GM12891 (cell line): Measurements from ENCODE around the gene SPOCD1.

ENCODE experiments used
- PAX5 ChIP-seq: IDR thresholded peaks from 2 replicates; pipeline ENCODE4 v1.6.1; 2011; ENCODE audit warnings: low read length, moderate library complexity, mild to moderate bottlenecking; ENCODE audit not compliant: insufficient read depth, severe bottlenecking
- POLR2A ChIP-seq: IDR thresholded peaks from 2 replicates; pipeline ENCODE4 v1.6.1; 2011; ENCODE audit warnings: low read depth, low read length, control low read depth
- POLR2AphosphoS5 ChIP-seq: IDR thresholded peaks from 2 replicates; pipeline ENCODE4 v1.6.1; 2011; ENCODE audit warnings: low read depth, low read length, control low read depth
- POU2F2 ChIP-seq: IDR thresholded peaks from 2 replicates; pipeline ENCODE4 v1.6.1; 2011; ENCODE audit warnings: low read depth, mild to moderate bottlenecking, control low read depth, low read length, moderate library complexity
- SPI1 ChIP-seq: IDR thresholded peaks from 2 replicates; pipeline ENCODE4 v1.6.1; 2011; ENCODE audit warnings: low read depth, low read length, control low read depth
- TAF1 ChIP-seq: IDR thresholded peaks from 2 replicates; pipeline ENCODE4 v1.6.1; 2011; ENCODE audit warnings: low read depth, low read length, control low read depth

DNA sequence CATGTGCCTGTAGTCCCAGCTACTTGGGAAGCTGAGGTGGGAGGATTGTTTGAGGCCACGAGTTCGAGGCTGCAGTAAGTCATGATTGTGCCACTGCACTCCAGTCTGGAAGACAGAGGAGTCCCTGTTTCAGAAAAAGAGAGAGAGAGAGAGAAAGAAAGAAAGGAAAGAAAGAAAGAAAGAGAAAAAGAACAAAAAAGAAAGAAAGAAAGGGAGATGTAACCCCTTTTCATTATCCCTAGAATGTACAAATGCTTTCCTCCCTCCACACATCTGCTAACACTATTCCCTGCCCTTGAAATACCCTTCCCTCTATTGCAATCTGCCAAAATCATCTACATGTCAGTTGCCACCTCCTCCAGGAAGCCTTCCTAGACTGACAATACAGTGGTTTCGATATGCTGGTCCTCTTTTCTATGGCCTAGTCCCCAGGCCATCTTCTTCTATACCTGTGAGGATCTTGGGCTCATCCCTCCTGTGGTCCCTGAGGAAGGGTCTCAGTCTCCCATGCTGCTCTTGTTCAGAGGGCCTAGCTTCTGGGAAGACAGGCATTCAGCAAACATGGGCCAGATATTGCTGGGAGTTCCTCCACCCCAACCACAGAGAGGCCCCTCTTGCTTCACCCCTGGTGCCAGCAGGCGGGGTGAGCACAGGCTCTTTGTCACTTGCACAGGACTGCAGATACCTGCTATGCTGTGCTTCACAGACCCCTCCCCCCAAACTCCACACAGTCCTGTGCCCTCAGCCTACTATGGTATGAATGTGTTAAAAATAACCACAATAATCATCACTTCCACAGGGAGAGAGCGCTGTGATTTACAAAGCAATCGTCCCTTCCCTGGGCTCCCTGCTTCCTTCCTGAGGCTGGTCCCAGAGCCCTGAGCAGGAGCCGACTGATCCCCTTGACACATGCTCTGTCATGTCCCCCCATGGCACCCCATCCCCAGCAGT is 65.8 kb downstream of the SPOCD1 start:
- no peak for TF ChIP-seq POLR2A
- TF ChIP-seq POU2F2: no peak
- TF ChIP-seq PAX5: no peak
- TF ChIP-seq POLR2AphosphoS5: no peak
- no peak for TF ChIP-seq TAF1
- TF ChIP-seq SPI1: no peak
